Measurements from ENCODE around the gene GTF2F1.

GTF2F1 gene

GRCh38 chr19:6384381-6384780, 8.6 kb downstream of the GTF2F1 start:
- Histone ChIP-seq H3K4me2 (ENCODE audit: low read length) (no peak overlapping the region), H2AFZ (ENCODE audit: low read depth, low read length) (no peak overlapping the region), H3K9me3 (ENCODE audit: insufficient read depth, low read length) (peaks cover 7% of the 10 kb centered on the region; the same call in 1 of the 2 replicates), H3K27ac (ENCODE audit: low read length) (no peak overlapping the region), H4K20me1 (ENCODE audit: insufficient read depth, low read length) (no peaks in the 10 kb centered on the region), H3K4me1 (ENCODE audit: low read length) (no peaks in the 10 kb centered on the region), H3K4me3 (ENCODE audit: low read length) (no peak overlapping the region), H3K79me2 (ENCODE audit: low read length) (no peaks in the 10 kb centered on the region), H3K27me3 (ENCODE audit: low read depth, low read length) (no peaks in the 10 kb centered on the region), H3K9ac (ENCODE audit: low read length) (no peak overlapping the region), H3K36me3 (replicated peaks; ENCODE audit: low read depth, low read length) (peaks cover 62% of the 10 kb centered on the region)
- TF ChIP-seq CTCF (IDR thresholded peaks at IDR 0.05; ENCODE audit: low read depth, low read length) = no peak
- TF ChIP-seq EZH2phosphoT487 (IDR thresholded peaks at IDR 0.05; ENCODE audit: low read depth) = no peak

- H3K36me3 ChIP-seq (replicated peaks; ENCODE audit: low read depth, low read length) = peaks cover 66% of the 10 kb centered on the region
These were observed 9.8 kb downstream of the GTF2F1 start for GRCh38 chr19:6383188-6383587.

GRCh38 chr19:6381030-6381750, 11.8 kb downstream of the GTF2F1 start:
- H3K36me3 ChIP-seq (replicated peaks; ENCODE audit: low read depth, low read length) = peaks cover 52% of the 10 kb centered on the region

More at GRCh38 chr19:6383188-6383587, 9.8 kb downstream of the GTF2F1 start:
- Histone ChIP-seq H3K9me3 (ENCODE audit: insufficient read depth, low read length) (peaks cover 7% of the 10 kb centered on the region; the same call in 1 of the 2 replicates), H3K27ac (ENCODE audit: low read length) (no peak overlapping the region), H3K9ac (ENCODE audit: low read length) (no peak overlapping the region), H3K4me2 (ENCODE audit: low read length) (no peak overlapping the region), H3K4me1 (ENCODE audit: low read length) (no peaks in the 10 kb centered on the region), H2AFZ (ENCODE audit: low read depth, low read length) (no peak overlapping the region), H4K20me1 (ENCODE audit: insufficient read depth, low read length) (no peaks in the 10 kb centered on the region), H3K27me3 (ENCODE audit: low read depth, low read length) (no peaks in the 10 kb centered on the region), H3K79me2 (ENCODE audit: low read length) (no peaks in the 10 kb centered on the region), H3K4me3 (ENCODE audit: low read length) (no peak overlapping the region)
- TF ChIP-seq EZH2phosphoT487 (IDR thresholded peaks at IDR 0.05; ENCODE audit: low read depth) = no peak
- no peak for TF ChIP-seq CTCF (IDR thresholded peaks at IDR 0.05; ENCODE audit: low read depth, low read length)

More at GRCh38 chr19:6381030-6381750, 11.8 kb downstream of the GTF2F1 start:
- H4K20me1 ChIP-seq (ENCODE audit: insufficient read depth, low read length) = no peaks in the 10 kb centered on the region
- no peak overlapping the region for H3K4me2 ChIP-seq (ENCODE audit: low read length)
- H3K4me1 ChIP-seq (ENCODE audit: low read length) = no peaks in the 10 kb centered on the region
- H3K27me3 ChIP-seq (ENCODE audit: low read depth, low read length) = no peaks in the 10 kb centered on the region
- H3K79me2 ChIP-seq (ENCODE audit: low read length) = no peaks in the 10 kb centered on the region
- H3K9ac ChIP-seq (ENCODE audit: low read length) = no peak overlapping the region
- TF ChIP-seq CTCF (IDR thresholded peaks at IDR 0.05; ENCODE audit: low read depth, low read length) (no peak), EZH2phosphoT487 (IDR thresholded peaks at IDR 0.05; ENCODE audit: low read depth) (no peak)
- no peak overlapping the region for H2AFZ ChIP-seq (ENCODE audit: low read depth, low read length)
- H3K9me3 ChIP-seq (ENCODE audit: insufficient read depth, low read length) = peaks cover 7% of the 10 kb centered on the region; the same call in 1 of the 2 replicates
- H3K4me3 ChIP-seq (ENCODE audit: low read length) = no peak overlapping the region
- no peak overlapping the region for H3K27ac ChIP-seq (ENCODE audit: low read length)
